Naive thymus-derived CD4-positive, alpha-beta T cell (primary cell): ENCODE measurements around the gene ASTN1. TPM values are rescaled to one million over a fixed set of nuclear protein-coding genes. Genes with fewer than 3 reads are reported as not detected.

ENCODE experiments used
- ATAC-seq: fragments of 150-1000 bp; cut with Tn5 transposase; 2 replicates; pipeline ENCODE4 v1.10.0; 2021; ENCODE audit warnings: mild to moderate bottlenecking, moderate library complexity
- CTCF ChIA-PET: fragments of 350-600 bp; sonication (Branson Sonifier 250); formaldehyde crosslinking; loops from one replicate; lab custom pipeline; 2021; ENCODE audit warnings: antibody characterized with exemption; lab: Charles Lee
- POLR2A ChIA-PET: fragments of 350-600 bp; sonication (Branson Sonifier 250); formaldehyde crosslinking; loops from one replicate; lab custom pipeline; 2021; ENCODE audit warnings: antibody characterized with exemption, inconsistent platforms; lab: Charles Lee
- DNase-seq, 9 donors: peaks; one replicate each; pipeline versions ENCODE4 v3.0.0 to v3.0.0-alpha.2; 2020 to 2022; ENCODE audit warnings: mixed read lengths in 1 of 9
- H3K27ac ChIP-seq: one replicate; pipeline ENCODE4 v1.7.0; 2013; ENCODE audit warnings: mild to moderate bottlenecking, low read depth, low read length, moderate library complexity
- H3K27me3 ChIP-seq, 2 donors: one replicate each; pipeline ENCODE4 v1.7.0; 2013; ENCODE audit warnings: low read length in 2 of 2, mild to moderate bottlenecking in 2 of 2, moderate library complexity in 2 of 2; ENCODE audit not compliant: control insufficient read depth in 2 of 2, insufficient read depth in 2 of 2
- H3K36me3 ChIP-seq, 3 experiments: 1 replicate in 2 of 3; 2 replicates in 1 of 3; pipeline ENCODE4 v1.7.0; 2013; ENCODE audit warnings: low read length in 3 of 3, mild to moderate bottlenecking in 3 of 3, moderate library complexity in 1 of 3; ENCODE audit not compliant: insufficient read depth in 3 of 3, control insufficient read depth in 2 of 3
- H3K4me1 ChIP-seq, 2 donors: one replicate each; pipeline ENCODE4 v1.7.0; 2013; ENCODE audit warnings: low read length in 2 of 2, mild to moderate bottlenecking in 2 of 2, moderate library complexity in 1 of 2; ENCODE audit not compliant: control insufficient read depth in 2 of 2, insufficient read depth in 2 of 2
- H3K4me3 ChIP-seq: 2 replicates; pipeline ENCODE4 v1.7.0; 2013; ENCODE audit warnings: mild to moderate bottlenecking, low read length
- H3K9me3 ChIP-seq, 3 experiments: 1 replicate in 2 of 3; 2 replicates in 1 of 3; pipeline ENCODE4 v1.7.0; 2013; ENCODE audit warnings: low read length in 3 of 3; ENCODE audit not compliant: control insufficient read depth in 2 of 3
- H3K27ac Mint-ChIP-seq, 9 donors: one replicate each; pipeline ENCODE4 v1.8.0; 2020 to 2022; ENCODE audit warnings: mixed read lengths in 9 of 9, mild to moderate bottlenecking in 8 of 9, moderate library complexity in 5 of 9, inconsistent platforms in 2 of 9
- H3K27me3 Mint-ChIP-seq, 5 donors: one replicate each; pipeline ENCODE4 v1.8.0; 2021 to 2022; ENCODE audit warnings: mixed read lengths in 5 of 5, mild to moderate bottlenecking in 1 of 5
- H3K36me3 Mint-ChIP-seq, 5 donors: one replicate each; pipeline ENCODE4 v1.8.0; 2020 to 2022; ENCODE audit warnings: mixed read lengths in 5 of 5, mild to moderate bottlenecking in 3 of 5, inconsistent platforms in 1 of 5
- H3K4me1 Mint-ChIP-seq, 7 donors: one replicate each; pipeline ENCODE4 v1.8.0; 2020 to 2022; ENCODE audit warnings: mixed read lengths in 7 of 7, mild to moderate bottlenecking in 3 of 7, inconsistent platforms in 1 of 7
- H3K4me3 Mint-ChIP-seq, 10 donors: one replicate each; pipeline ENCODE4 v1.8.0; 2020 to 2022; ENCODE audit warnings: mild to moderate bottlenecking in 10 of 10, mixed read lengths in 10 of 10, moderate library complexity in 6 of 10, inconsistent platforms in 2 of 10
- H3K9me3 Mint-ChIP-seq, 11 donors: one replicate each; pipeline ENCODE4 v1.8.0; 2020 to 2022; ENCODE audit warnings: mixed read lengths in 11 of 11, mild to moderate bottlenecking in 4 of 11, inconsistent platforms in 1 of 11, moderate library complexity in 1 of 11
- intact Hi-C, 2 donors: fragments of 100-400 bp; cut with micrococcal nuclease; formaldehyde crosslinking; loops; one replicate each; pipeline ENCODE4 v1.15.1; 2023
- polyA plus RNA-seq, 2 donors: library from polyadenylated mRNA; unstranded; fragments of 300-500 nt; fragmentation: Illumina TruSeq; gene quantifications; one replicate each; pipeline ENCODE4 v1.2.3, GENCODE V29; 2021
- total RNA-seq, 6 experiments: library from RNA in 5 of 6; stranded (reverse) in 5 of 6; gene quantifications; 1 replicate in 5 of 6; 2 replicates in 1 of 6; pipeline ENCODE4 v1.2.3 and lab custom pipeline; 2021 to 2026

ASTN1 gene
- total and polyA plus RNA-seq, 7 experiments from 2014 or later, result 0.07 TPM; not detected in 6

GRCh38 chr1:176932114-176933104, 232.1 kb downstream of the ASTN1 start:
- peaks cover 0 to 19% (median 7%) of the 10 kb centered on the region in 11 donors for H3K9me3 Mint-ChIP-seq
- H3K9me3 ChIP-seq, result no peaks in the 10 kb centered on the region
- H3K27ac ChIP-seq, result no peak overlapping the region
- ATAC-seq (no peak), DNase-seq (no peak)
- intact Hi-C loops, result no loop called here
- H3K27me3 ChIP-seq, result no peaks in the 10 kb centered on the region
- no peaks in the 10 kb centered on the region for H3K4me1 ChIP-seq
- no peak overlapping the region for H3K4me3 Mint-ChIP-seq
- no peaks in the 10 kb centered on the region for H3K36me3 ChIP-seq
- H3K4me1 Mint-ChIP-seq, result no peaks in the 10 kb centered on the region
- POLR2A ChIA-PET, result no interaction called here
- no peak overlapping the region for H3K4me3 ChIP-seq
- CTCF ChIA-PET, result no interaction called here
- H3K27ac Mint-ChIP-seq, result no peak overlapping the region
- H3K36me3 Mint-ChIP-seq, result no peaks in the 10 kb centered on the region
- H3K27me3 Mint-ChIP-seq, result peaks cover 0 to 4% (median 0%) of the 10 kb centered on the region in 5 donors

GRCh38 chr1:176931526-176931925, 233.0 kb downstream of the ASTN1 start:
- DNase-seq, result no peak
- H3K9me3 Mint-ChIP-seq, result peaks cover 0 to 19% (median 7%) of the 10 kb centered on the region in 11 donors
- H3K27ac Mint-ChIP-seq, result no peak overlapping the region
- no peaks in the 10 kb centered on the region for H3K4me1 ChIP-seq
- intact Hi-C loops, result no loop called here
- peaks cover 0 to 4% (median 0%) of the 10 kb centered on the region in 5 donors for H3K27me3 Mint-ChIP-seq
- no peaks in the 10 kb centered on the region for H3K27me3 ChIP-seq
- no peak overlapping the region for H3K4me3 Mint-ChIP-seq
- ATAC-seq, result no peak
- no peaks in the 10 kb centered on the region for H3K36me3 Mint-ChIP-seq
- no peak overlapping the region for H3K4me3 ChIP-seq
- H3K36me3 ChIP-seq, result no peaks in the 10 kb centered on the region
- ChIA-PET CTCF (no interaction called here), POLR2A (no interaction called here)
- no peak overlapping the region for H3K27ac ChIP-seq
- no peaks in the 10 kb centered on the region for H3K4me1 Mint-ChIP-seq
- no peaks in the 10 kb centered on the region for H3K9me3 ChIP-seq

GRCh38 chr1:176926330-176927086, 238.0 kb downstream of the ASTN1 start:
- Mint-ChIP-seq H3K27ac (no peak overlapping the region), H3K4me1 (no peaks in the 10 kb centered on the region), H3K27me3 (peaks cover 0 to 8% (median 4%) of the 10 kb centered on the region in 5 donors), H3K4me3 (no peak overlapping the region), H3K9me3 (peaks cover 0 to 19% (median 5%) of the 10 kb centered on the region in 11 donors), H3K36me3 (no peaks in the 10 kb centered on the region)
- H3K36me3 ChIP-seq, result no peaks in the 10 kb centered on the region
- DNase-seq, result no peak
- intact Hi-C loops, result no loop called here
- no peak overlapping the region for H3K4me3 ChIP-seq
- no peak for ATAC-seq
- H3K27me3 ChIP-seq, result no peaks in the 10 kb centered on the region
- ChIA-PET POLR2A (no interaction called here), CTCF (no interaction called here)
- H3K4me1 ChIP-seq, result no peaks in the 10 kb centered on the region
- H3K27ac ChIP-seq, result no peak overlapping the region
- H3K9me3 ChIP-seq, result no peaks in the 10 kb centered on the region

- Mint-ChIP-seq H3K27me3 (peaks cover 0 to 10% (median 8%) of the 10 kb centered on the region in 5 donors), H3K4me3 (no peak overlapping the region), H3K4me1 (no peaks in the 10 kb centered on the region), H3K9me3 (peaks cover 0 to 19% (median 5%) of the 10 kb centered on the region in 11 donors), H3K27ac (no peak overlapping the region), H3K36me3 (no peaks in the 10 kb centered on the region)
- Histone ChIP-seq H3K9me3 (no peaks in the 10 kb centered on the region), H3K36me3 (no peaks in the 10 kb centered on the region), H3K4me1 (no peaks in the 10 kb centered on the region), H3K27me3 (no peaks in the 10 kb centered on the region), H3K4me3 (no peak overlapping the region), H3K27ac (no peak overlapping the region)
- intact Hi-C loops, result no loop called here
- CTCF ChIA-PET, result no interaction called here
- DNase-seq (no peak), ATAC-seq (no peak)
- POLR2A ChIA-PET, result no interaction called here
Measured at GRCh38 chr1:176925223-176925622, 239.3 kb downstream of the ASTN1 start.

GRCh38 chr1:176923283-176923682, 241.2 kb downstream of the ASTN1 start:
- CTCF ChIA-PET, result no interaction called here
- H3K27ac Mint-ChIP-seq, result no peak overlapping the region

GRCh38 chr1:176919386-176920378, 244.8 kb downstream of the ASTN1 start:
- Histone ChIP-seq H3K36me3 (no peaks in the 10 kb centered on the region), H3K4me3 (no peak overlapping the region), H3K27ac (no peak overlapping the region), H3K4me1 (no peaks in the 10 kb centered on the region), H3K27me3 (no peaks in the 10 kb centered on the region), H3K9me3 (no peaks in the 10 kb centered on the region)
- peaks cover 0 to 19% (median 0%) of the 10 kb centered on the region in 11 donors for H3K9me3 Mint-ChIP-seq
- no peak overlapping the region for H3K27ac Mint-ChIP-seq
- H3K4me3 Mint-ChIP-seq, result no peak overlapping the region
- H3K27me3 Mint-ChIP-seq, result peaks cover 0 to 22% (median 11%) of the 10 kb centered on the region in 5 donors
- DNase-seq (no peak), ATAC-seq (no peak)
- H3K36me3 Mint-ChIP-seq, result no peaks in the 10 kb centered on the region
- peaks cover 0 to 7% (median 0%) of the 10 kb centered on the region in 7 donors for H3K4me1 Mint-ChIP-seq
- ChIA-PET CTCF (no interaction called here), POLR2A (no interaction called here)
- intact Hi-C loops, result no loop called here

More at GRCh38 chr1:176923283-176923682, 241.2 kb downstream of the ASTN1 start:
- Histone ChIP-seq H3K27me3 (no peaks in the 10 kb centered on the region), H3K9me3 (no peaks in the 10 kb centered on the region), H3K36me3 (no peaks in the 10 kb centered on the region), H3K4me1 (no peaks in the 10 kb centered on the region), H3K27ac (no peak overlapping the region), H3K4me3 (no peak overlapping the region)
- Mint-ChIP-seq H3K36me3 (no peaks in the 10 kb centered on the region), H3K4me1 (peaks cover 0 to 3% (median 0%) of the 10 kb centered on the region in 7 donors), H3K9me3 (peaks cover 0 to 7% (median 1%) of the 10 kb centered on the region in 11 donors), H3K4me3 (no peak overlapping the region), H3K27me3 (peaks cover 0 to 12% (median 8%) of the 10 kb centered on the region in 5 donors)
- no peak for DNase-seq
- intact Hi-C loops, result no loop called here
- POLR2A ChIA-PET, result no interaction called here
- no peak for ATAC-seq
